ENCODE results near the gene USP7. TPM values are rescaled to one million over a fixed set of nuclear protein-coding genes. Genes with fewer than 3 reads are reported as not detected.

The USP7 gene
- total RNA-seq, 2 experiments from 2014 or later: 259 to 268 TPM

DNA sequence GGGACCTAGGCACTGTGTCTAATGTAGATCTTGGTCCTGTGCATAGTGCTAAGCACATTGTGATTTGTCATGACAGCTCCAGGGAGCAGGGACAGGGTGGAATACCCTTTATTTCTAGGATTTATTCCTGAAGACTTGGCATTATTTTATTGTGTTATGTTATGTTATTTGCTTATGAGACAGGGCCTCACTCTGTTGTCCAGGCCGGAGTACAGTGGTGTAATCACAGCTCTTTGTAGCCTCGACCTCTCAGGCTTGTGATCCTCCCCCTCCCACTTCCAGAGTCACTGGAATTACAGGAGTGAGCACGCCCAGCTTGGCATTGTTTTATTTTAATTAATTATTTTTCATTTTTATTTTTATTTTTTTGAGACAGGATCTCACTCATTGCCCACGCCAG, 40.5 kb upstream of the USP7 start:
- DNase-seq (no peak), ATAC-seq (ENCODE audit: poor library complexity) (no peak)
- H3K36me3 Mint-ChIP-seq (ENCODE audit: low read depth): no peaks in the 10 kb centered on the region
- POLR2A ChIA-PET: interaction anchor here (0.7 kb wide), 1 partner anchor 385 kb away, joined by 3 read pairs; no protein-coding TSS in a partner anchor
- H3K27me3 Mint-ChIP-seq: peaks cover 12% of the 10 kb centered on the region
- H3K9me3 Mint-ChIP-seq: no peaks in the 10 kb centered on the region
- peaks cover 9% of the 10 kb centered on the region for H3K4me1 ChIP-seq (ENCODE audit: insufficient read depth, low read length)
- peaks cover 0 to 4% of the 10 kb centered on the region in 2 experiments for H3K27me3 ChIP-seq (ENCODE audit: control insufficient read depth in 1 of 2, insufficient read depth in 2 of 2, low read length in 2 of 2)
- no peaks in the 10 kb centered on the region for H3K9me3 ChIP-seq (ENCODE audit: control insufficient read depth in 1 of 2, insufficient read depth in 1 of 2, low read length in 2 of 2)
- no peaks in the 10 kb centered on the region for H3K36me3 ChIP-seq (ENCODE audit: insufficient read depth, low read length)
- TF ChIP-seq, protein P1, sequence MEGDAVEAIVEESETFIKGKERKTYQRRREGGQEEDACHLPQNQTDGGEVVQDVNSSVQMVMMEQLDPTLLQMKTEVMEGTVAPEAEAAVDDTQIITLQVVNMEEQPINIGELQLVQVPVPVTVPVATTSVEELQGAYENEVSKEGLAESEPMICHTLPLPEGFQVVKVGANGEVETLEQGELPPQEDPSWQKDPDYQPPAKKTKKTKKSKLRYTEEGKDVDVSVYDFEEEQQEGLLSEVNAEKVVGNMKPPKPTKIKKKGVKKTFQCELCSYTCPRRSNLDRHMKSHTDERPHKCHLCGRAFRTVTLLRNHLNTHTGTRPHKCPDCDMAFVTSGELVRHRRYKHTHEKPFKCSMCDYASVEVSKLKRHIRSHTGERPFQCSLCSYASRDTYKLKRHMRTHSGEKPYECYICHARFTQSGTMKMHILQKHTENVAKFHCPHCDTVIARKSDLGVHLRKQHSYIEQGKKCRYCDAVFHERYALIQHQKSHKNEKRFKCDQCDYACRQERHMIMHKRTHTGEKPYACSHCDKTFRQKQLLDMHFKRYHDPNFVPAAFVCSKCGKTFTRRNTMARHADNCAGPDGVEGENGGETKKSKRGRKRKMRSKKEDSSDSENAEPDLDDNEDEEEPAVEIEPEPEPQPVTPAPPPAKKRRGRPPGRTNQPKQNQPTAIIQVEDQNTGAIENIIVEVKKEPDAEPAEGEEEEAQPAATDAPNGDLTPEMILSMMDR (IDR thresholded peaks at IDR 0.05): no peak
- H3K27ac Mint-ChIP-seq: no peak overlapping the region
- H3K27ac ChIP-seq (ENCODE audit: low read depth in 1 of 2, low read length in 2 of 2): no peak overlapping the region
- peaks cover 4% of the 10 kb centered on the region for H3K4me1 Mint-ChIP-seq (ENCODE audit: low read depth)
- no peak overlapping the region for H3K4me3 ChIP-seq (ENCODE audit: low read length)
- H3K4me3 Mint-ChIP-seq: no peak overlapping the region
- CTCF ChIA-PET: interaction anchor here (1.2 kb wide), 1 partner anchor 135 kb away, joined by 3 read pairs; no protein-coding TSS in a partner anchor
- intact Hi-C loops (cut with DNase I, micrococcal nuclease): no loop called here

DNA sequence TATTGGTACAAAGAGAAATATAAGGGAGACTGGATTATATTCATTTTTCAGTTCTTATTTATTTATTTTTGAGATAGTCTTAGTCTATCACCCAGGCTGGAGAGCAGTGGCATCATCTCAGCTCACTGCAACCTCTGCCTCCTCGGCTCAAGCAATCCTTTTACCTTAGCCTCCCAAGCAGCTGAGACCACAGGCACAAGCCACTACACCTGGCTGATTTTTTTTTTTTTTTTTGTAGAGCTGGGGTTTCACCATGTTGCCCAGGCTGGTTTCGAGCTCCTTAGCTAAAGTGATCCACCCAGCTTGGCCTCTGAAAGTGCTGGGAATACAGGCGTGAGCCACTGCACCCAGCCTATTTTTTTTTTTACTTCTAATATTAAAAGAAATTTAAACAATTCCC, 40.1 kb upstream of the USP7 start:
- intact Hi-C loops (cut with DNase I, micrococcal nuclease): no loop called here
- no peaks in the 10 kb centered on the region for H3K36me3 ChIP-seq (ENCODE audit: insufficient read depth, low read length)
- peaks cover 5% of the 10 kb centered on the region for H3K4me1 ChIP-seq (ENCODE audit: insufficient read depth, low read length)
- Mint-ChIP-seq H3K9me3 (no peaks in the 10 kb centered on the region), H3K27ac (no peak overlapping the region), H3K36me3 (ENCODE audit: low read depth) (no peaks in the 10 kb centered on the region), H3K4me1 (ENCODE audit: low read depth) (peaks cover 1% of the 10 kb centered on the region), H3K27me3 (peaks cover 9% of the 10 kb centered on the region), H3K4me3 (no peak overlapping the region)
- H3K27me3 ChIP-seq (ENCODE audit: control insufficient read depth in 1 of 2, insufficient read depth in 2 of 2, low read length in 2 of 2): peaks cover 0 to 4% of the 10 kb centered on the region in 2 experiments
- no peaks in the 10 kb centered on the region for H3K9me3 ChIP-seq (ENCODE audit: control insufficient read depth in 1 of 2, insufficient read depth in 1 of 2, low read length in 2 of 2)
- H3K27ac ChIP-seq (ENCODE audit: low read depth in 1 of 2, low read length in 2 of 2): no peak overlapping the region
- DNase-seq (no peak), ATAC-seq (ENCODE audit: poor library complexity) (no peak)
- TF ChIP-seq, protein P1 (IDR thresholded peaks at IDR 0.05): no peak
- H3K4me3 ChIP-seq (ENCODE audit: low read length): no peak overlapping the region
- POLR2A ChIA-PET: interaction anchor here (0.7 kb wide), 1 partner anchor 385 kb away, joined by 3 read pairs; no protein-coding TSS in a partner anchor
- CTCF ChIA-PET: interaction anchor here (1.2 kb wide), 1 partner anchor 135 kb away, joined by 3 read pairs; no protein-coding TSS in a partner anchor

DNA sequence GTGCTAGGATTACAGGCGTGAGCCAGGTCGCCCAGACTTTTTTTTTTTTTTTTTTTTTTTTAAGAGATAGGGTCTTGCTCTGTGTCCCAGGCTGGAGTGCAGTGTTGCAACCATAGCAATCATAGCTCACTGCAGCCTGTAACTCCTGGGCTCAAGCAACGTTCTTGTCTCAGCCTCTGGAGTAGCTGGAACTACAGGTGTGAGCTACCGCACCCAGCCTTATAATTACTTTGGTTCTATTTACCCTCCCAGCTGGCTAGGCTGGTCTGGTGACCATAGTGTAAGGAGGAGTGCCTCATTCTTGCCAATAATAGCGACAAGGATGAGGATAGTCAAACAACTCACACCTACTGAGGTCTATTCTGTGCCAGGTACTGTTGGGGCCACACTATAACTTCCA, 39.6 kb upstream of the USP7 start:
- ChIA-PET CTCF (no interaction called here), POLR2A (no interaction called here)
- Mint-ChIP-seq H3K4me3 (no peak overlapping the region), H3K36me3 (ENCODE audit: low read depth) (no peaks in the 10 kb centered on the region), H3K4me1 (ENCODE audit: low read depth) (no peaks in the 10 kb centered on the region), H3K9me3 (no peaks in the 10 kb centered on the region), H3K27me3 (peaks cover 5% of the 10 kb centered on the region), H3K27ac (no peak overlapping the region)
- TF ChIP-seq, protein P1 (IDR thresholded peaks at IDR 0.05): no peak
- Histone ChIP-seq H3K4me1 (ENCODE audit: insufficient read depth, low read length) (peaks cover under 1% of the 10 kb centered on the region), H3K27ac (ENCODE audit: low read depth in 1 of 2, low read length in 2 of 2) (no peak overlapping the region), H3K27me3 (ENCODE audit: control insufficient read depth in 1 of 2, insufficient read depth in 2 of 2, low read length in 2 of 2) (peaks cover 0 to 4% of the 10 kb centered on the region in 2 experiments), H3K36me3 (ENCODE audit: insufficient read depth, low read length) (no peaks in the 10 kb centered on the region), H3K4me3 (ENCODE audit: low read length) (no peak overlapping the region), H3K9me3 (ENCODE audit: control insufficient read depth in 1 of 2, insufficient read depth in 1 of 2, low read length in 2 of 2) (no peaks in the 10 kb centered on the region)
- ATAC-seq (ENCODE audit: poor library complexity): no peak
- intact Hi-C loops (cut with DNase I, micrococcal nuclease): no loop called here
- DNase-seq: no peak

Data from CD4-positive, alpha-beta T cell (primary cell).